8988T (cell line): Measurements from ENCODE around the gene SLC25A23.
"Not testable (repeated sequence)": the region's sequence is repeated elsewhere in the genome, so short reads cannot be mapped to it uniquely, and the experiment has no call there.

ENCODE experiments used
- DNase-seq: peaks from one replicate; pipeline ENCODE4 v3.0.0; 2011

SLC25A23 gene

GRCh38 chr19:6423499-6424194, 35.9 kb downstream of the SLC25A23 start:
- DNase-seq, result no peak

- DNase-seq, result no peak
These were observed 38.2 kb downstream of the SLC25A23 start for GRCh38 chr19:6421075-6422014.

- DNase-seq, result no peak
These were observed 41.0 kb downstream of the SLC25A23 start for GRCh38 chr19:6418562-6418932.

GRCh38 chr19:6417713-6418561, 41.7 kb downstream of the SLC25A23 start:
- peak; percentile 79 for DNase-seq

GRCh38 chr19:6416658-6417405, 42.8 kb downstream of the SLC25A23 start:
- DNase-seq, result no peak

- no peak for DNase-seq
These were observed 43.9 kb downstream of the SLC25A23 start for GRCh38 chr19:6415591-6416190.

- no peak for DNase-seq
These were observed 44.6 kb downstream of the SLC25A23 start for GRCh38 chr19:6414793-6415590.

- DNase-seq, result no peak
These were observed 45.6 kb downstream of the SLC25A23 start for GRCh38 chr19:6413721-6414643.

- no peak for DNase-seq
These were observed 46.3 kb downstream of the SLC25A23 start for GRCh38 chr19:6413291-6413690.

- peak; percentile 82 for DNase-seq
These were observed 47.0 kb downstream of the SLC25A23 start for GRCh38 chr19:6412447-6413091.

- DNase-seq, result no peak
These were observed 47.5 kb downstream of the SLC25A23 start for GRCh38 chr19:6412061-6412446.

GRCh38 chr19:6409346-6409745, 50.2 kb downstream of the SLC25A23 start:
- no peak for DNase-seq

- no peak for DNase-seq
These were observed 53.2 kb downstream of the SLC25A23 start for GRCh38 chr19:6406401-6406800.

GRCh38 chr19:6402837-6403608, 56.6 kb downstream of the SLC25A23 start:
- no peak for DNase-seq

GRCh38 chr19:6402058-6402457, 57.5 kb downstream of the SLC25A23 start:
- DNase-seq, result no peak

- not testable (repeated sequence) for DNase-seq
These were observed 59.3 kb downstream of the SLC25A23 start for GRCh38 chr19:6400062-6400944.

GRCh38 chr19:6396305-6396704, 63.3 kb downstream of the SLC25A23 start:
- no peak for DNase-seq

GRCh38 chr19:6394831-6395230, 64.8 kb downstream of the SLC25A23 start:
- DNase-seq, result no peak
